AG20443 (cell line): Measurements from ENCODE around the gene CYP1B1.
"Not testable (repeated sequence)": the region's sequence is repeated elsewhere in the genome, so short reads cannot be mapped to it uniquely, and the experiment has no call there.

Experiments used
- DNase-seq: peaks from one replicate; pipeline ENCODE4 v3.0.0; 2012; ENCODE audit warnings: low spot score, mixed read lengths

Gene CYP1B1

DNA sequence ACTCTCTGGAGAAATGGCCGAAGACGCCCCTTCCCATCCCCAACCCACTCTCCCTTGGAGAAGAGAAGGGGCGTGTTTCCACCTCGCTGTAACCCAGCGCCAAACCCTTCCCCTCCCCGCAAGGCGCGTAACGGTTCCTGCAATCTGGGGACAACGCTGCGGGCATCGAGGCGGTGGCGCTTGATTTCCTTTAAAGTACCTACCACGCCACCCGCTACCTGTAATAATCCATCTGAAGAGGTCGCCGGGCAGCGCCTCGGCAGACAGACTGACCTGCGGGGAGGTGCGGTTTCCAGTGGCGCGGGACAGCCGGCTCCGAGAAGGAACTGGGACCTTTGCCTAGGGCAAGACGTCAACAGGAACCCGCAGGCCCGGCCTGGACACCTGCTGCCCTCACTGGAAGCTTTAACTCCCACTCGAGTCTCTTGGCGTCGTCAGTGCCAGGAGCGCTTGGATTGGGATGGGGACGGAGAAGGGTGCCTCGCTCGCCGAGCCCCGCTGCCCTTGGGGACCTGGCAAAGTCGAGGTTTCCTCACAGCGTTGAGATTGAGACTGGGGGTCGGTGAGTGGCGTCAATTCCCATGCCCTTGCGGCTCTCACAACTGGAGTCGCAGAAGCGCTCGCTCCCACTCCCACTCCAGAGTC, at the start of gene CYP1B1:
CYP1B1 (minus strand) TSS at position 645 of the 645 bp plus-strand sequence. CDS start 763 bp downstream, outside the sequence.
- DNase-seq = peak; percentile 59

- DNase-seq = no peak
Measured at GRCh38 chr2:38125007-38125406, 49.1 kb upstream of the CYP1B1 start.

DNA sequence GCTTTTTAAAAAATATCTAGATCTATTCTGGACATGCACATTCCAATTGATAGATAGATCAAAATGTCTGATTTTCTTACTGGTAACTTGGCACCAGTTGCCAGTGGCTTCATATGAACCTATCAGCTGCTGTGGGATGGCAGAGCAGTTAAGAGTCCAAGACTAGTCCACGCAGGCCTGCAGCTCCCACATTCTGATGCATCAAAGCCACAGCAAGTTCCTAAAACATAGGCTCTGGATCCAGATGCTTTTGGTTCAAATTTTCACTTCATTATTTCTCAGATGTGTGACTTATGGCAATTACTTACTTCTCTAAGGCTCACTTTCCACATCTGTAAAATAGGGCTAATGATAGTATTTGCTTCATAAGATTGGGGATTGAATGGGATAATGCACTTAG, 48.0 kb upstream of the CYP1B1 start:
- DNase-seq = no peak

DNA sequence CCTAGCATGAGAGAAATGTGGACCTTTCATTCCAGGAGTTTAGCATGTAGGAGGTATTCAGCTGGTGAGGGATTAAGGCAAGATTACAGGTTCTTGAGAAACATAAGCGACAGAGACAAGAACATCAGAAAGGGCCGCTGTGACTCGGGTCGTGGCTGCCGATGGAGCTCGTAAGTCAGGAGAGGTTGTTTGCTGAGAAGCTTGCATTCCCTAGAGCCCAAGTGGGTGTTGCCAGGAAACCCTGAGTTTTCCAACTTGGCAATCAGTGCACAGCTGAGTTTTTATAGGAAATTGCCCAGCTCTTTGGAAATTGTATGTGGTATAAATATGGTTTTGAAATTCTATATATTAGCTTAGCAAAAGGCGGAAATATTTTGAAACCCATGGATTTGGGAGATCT, 46.4 kb upstream of the CYP1B1 start:
- peak; percentile 49 for DNase-seq

- DNase-seq = no peak
Measured at GRCh38 chr2:38121481-38121880, 45.5 kb upstream of the CYP1B1 start.

DNA sequence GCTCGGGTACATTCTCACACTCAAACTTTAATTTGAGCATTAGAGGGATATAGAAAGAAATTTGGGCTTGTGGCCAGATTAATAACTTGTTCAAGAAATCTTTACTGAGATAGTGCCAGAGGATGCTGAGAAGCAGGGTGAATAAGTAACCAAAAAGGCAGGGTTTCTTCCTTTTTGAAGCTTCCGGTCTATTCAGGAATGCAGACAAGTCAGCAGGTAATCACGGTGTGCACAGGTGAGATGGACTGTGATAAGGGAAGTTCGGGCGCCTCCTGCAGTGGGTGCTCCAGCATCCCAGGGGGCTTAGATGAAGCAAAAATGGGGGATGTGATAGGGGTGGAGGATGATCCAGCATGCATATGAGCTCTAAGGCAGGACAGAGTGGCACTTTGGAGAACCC, 44.9 kb upstream of the CYP1B1 start:
- DNase-seq = no peak

DNA sequence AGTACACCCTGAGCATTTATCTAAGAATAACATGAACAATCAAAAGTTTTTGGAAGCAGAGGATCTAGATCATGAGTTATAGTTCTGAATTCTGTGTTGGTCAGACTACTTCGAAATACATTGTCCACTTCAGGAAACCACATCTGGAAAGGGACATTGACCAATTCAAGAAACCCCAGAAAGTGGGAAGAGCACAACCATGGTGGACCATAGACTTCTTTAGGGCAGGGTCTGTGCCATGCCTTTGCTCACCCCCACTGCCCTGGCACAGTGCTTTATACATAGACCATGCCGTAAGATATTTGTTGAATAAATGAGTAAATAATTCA, 44.3 kb upstream of the CYP1B1 start:
- DNase-seq = no peak

GRCh38 chr2:38116762-38117161, 40.8 kb upstream of the CYP1B1 start:
- DNase-seq = peak; percentile 43

GRCh38 chr2:38115216-38116032, 39.5 kb upstream of the CYP1B1 start:
- peak; percentile 66 for DNase-seq

DNA sequence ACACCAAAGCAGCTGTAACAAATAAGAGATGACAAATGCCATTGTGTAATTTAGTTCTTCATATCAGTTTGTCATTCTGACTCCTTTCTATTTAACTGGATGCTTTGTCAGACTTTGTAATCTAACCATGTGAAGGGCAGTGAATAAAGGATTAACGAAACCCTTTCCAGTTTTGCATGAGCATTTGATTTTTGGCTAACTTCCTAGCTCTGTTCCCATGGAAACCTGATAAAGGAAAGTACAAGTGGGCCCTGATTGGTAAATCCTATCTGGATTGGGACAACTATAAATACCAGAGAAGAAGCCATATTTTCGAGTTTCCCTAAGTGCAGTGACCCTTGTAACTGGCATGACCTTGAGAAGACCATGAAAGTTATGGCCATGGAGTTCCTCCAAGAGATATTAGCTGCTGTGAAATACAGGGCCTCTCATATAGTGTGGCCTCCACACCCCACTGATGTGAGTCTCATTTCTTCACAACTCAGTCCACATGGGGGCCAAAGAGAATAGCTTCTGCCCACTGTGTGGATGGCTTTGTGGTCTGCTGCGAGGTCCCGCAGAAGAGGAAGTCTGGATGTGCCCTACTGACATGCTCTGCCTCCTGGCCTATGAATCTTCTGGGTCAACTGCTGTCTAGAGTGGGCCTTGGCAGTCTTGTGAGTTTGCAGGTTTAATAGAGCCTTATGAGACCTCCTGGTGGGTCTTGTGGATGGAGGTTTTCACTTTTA, 38.2 kb upstream of the CYP1B1 start:
- no peak for DNase-seq

DNA sequence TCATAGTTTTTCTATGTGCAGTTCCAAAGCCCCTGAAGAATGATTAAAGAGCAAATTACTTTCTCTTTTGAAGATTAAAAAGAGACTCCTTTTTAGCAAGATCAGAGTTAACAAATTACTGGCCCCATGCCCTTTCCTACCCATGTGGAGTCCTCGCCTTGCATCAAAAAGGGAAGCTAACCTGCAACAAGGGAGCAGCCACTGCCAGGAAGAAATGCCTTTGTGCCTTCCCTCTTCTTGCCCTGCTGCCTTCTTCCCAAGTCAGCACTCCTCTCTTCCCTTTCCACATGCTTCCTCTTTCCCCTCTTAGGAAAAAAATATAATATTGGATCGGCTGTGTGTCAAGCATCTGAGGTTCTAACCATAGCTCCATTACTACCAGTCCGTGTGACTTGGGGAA, 37.1 kb upstream of the CYP1B1 start:
- DNase-seq = no peak

GRCh38 chr2:38111350-38111749, 35.4 kb upstream of the CYP1B1 start:
- not testable (repeated sequence) for DNase-seq

GRCh38 chr2:38109732-38110181, 33.8 kb upstream of the CYP1B1 start:
- DNase-seq = peak; percentile 43

DNA sequence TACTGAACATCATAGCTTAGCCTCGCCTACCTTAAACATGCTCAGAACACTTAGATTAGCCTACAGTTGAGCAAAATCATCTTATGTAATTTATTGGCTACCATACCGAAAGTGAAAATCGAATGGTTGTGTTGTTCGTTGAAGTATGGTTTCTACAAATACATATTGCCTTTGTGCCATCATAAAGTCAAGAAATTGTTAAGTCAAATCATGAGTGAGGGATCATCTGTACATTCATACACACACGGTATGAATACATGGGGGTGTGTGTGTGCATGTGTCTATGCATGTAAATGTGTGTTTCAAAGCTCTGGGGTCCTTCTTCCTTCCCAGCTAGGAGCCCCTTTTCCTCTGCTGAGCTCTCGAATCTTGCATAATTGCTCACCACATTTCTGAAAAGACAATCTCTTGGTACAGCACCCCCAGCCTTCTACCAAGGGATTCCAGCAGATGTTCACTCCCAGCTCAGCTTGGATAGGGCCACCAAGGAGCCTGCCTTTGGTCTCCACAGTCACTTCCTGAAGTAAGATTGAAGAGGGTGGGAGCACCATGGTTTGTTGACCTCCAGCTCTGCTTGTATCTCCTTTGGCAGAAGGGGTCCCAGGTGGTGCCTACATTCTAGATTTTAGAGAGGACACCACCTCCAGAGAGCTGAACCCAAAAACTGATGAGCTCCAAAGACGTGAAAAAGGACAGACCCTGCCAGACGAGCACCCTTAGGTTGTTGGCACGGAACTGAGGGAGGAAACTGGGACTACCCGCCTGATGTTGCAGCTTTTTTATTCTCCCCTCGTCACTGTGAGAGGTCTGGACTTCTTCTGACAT, 33.2 kb upstream of the CYP1B1 start:
- no peak for DNase-seq

DNA sequence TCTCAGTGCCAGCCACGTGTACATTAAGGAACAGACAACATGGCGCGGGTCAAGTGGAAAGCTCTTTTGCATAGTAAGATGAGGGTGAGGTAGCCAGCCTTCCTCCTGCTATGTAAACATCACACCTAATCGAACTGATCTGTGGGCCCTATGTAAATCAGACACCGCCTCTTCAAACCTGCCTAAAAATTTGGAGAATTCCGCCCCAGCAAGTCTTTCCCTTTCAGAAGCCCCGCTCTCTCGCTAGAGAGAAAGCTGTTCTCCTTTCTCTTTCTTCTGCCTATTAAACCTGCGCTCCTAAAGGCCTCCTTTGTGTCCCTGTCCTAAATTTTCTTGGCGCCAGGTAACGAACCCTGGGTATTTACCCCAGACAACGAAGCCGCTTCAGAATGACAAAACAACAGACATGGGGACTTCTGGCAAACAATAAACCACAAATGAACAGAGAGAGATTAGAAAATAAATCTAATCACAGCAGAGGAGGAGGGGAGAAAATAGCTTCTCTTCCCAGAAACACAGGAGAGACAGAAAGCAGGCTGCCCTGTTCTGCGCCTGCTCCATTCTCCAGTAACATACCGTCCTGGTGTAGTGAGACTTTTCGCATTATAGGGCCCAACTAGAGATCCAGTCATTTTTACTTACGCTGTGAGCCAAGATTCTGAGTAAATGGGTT, 31.9 kb upstream of the CYP1B1 start:
- no peak for DNase-seq

GRCh38 chr2:38106405-38107094, 30.6 kb upstream of the CYP1B1 start:
- DNase-seq = peak; percentile 52

DNA sequence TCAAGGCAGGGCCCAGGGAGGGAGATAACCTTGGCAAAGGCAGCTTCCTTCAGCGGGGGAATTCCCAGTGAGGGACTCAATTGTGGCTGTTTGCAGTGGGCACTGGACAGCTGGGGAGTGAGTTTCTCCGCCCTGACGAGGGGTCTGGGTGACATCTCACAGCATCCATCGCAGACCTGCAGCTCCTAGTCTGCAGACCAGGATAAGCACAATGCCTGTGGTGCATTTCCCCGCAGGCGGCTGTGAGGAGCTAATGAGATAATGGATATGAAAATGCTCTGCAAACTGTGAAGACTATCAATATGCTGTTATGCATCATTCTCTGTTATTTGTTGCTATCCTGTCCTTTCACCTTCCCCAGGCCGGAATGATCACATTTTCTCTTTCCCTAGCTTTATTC, 30.0 kb upstream of the CYP1B1 start:
- DNase-seq = no peak

GRCh38 chr2:38104598-38104997, 28.6 kb upstream of the CYP1B1 start:
- DNase-seq = no peak

GRCh38 chr2:38100328-38100727, 24.4 kb upstream of the CYP1B1 start:
- no peak for DNase-seq

DNA sequence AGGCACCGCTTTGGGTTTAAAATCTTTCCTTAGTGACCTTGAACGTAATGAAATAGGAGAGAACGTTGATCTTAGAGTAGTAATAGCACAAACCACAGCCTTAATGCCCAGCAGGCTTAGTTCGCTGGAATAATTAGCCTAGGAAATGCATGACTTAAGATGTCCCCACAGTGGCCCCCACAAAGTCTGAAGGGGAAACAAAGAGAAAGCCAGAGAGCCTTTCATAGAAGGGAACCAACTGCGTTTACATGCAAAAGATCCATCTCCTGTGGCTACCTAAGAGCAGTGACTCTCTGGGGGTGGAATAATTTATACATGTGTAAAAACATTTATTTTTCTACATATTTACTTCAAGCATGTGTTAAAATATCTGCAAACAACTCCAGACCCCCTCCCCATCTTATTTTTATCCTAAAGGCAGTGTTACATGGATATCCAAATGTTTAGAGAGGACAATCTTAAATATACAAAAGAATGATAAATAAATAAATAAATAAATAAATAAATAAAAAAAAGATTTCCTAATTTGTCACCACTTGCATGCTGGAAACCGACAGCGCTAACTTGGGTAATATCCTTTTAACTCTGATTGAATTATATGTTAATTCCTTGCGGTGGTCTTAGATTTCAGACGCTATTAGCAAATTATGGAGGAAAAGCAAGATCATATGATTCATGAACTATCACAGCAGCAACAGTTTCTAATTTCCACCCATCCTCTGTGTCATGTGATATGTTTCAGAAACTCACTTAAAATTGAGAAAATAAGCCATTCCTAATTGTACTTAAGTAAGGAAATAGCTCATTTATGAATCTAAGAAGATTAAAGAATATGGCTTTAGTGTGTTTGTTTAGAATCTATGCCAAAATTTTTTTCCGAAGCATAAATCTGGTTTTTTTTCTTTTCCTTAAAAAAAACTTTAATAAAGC, 23.4 kb upstream of the CYP1B1 start:
- DNase-seq = no peak
